HuH-7.5 (cell line): Measurements from ENCODE around the gene TRIM33.
A peak's percentile ranks its signal among the peaks of the same experiment; 100 is the strongest.
"Not testable (repeated sequence)": the region's sequence is repeated elsewhere in the genome, so short reads cannot be mapped to it uniquely, and the experiment has no call there.

Experiments used
- DNase-seq: peaks from one replicate; pipeline ENCODE4 v3.0.0; 2011; ENCODE audit warnings: low spot score

TRIM33 gene

DNA sequence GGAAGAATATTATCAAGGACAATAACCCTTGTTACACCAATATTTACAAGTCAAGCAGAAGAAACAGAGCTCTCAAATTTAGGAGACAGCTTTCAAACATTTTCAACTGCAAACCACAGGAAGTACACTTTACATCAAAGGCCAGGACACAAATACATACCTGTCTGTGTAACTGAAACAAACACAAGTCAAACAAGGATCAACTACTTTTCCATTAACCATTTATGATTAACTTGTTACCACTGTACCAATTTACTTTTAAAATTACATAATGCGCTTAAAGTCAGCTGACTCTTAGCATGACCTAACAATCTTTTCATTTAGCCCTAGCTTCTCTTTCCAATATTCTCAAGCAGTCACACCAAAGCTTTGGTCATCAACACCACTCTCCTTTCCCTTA, 43.5 kb downstream of the TRIM33 start:
- DNase-seq: no peak

DNA sequence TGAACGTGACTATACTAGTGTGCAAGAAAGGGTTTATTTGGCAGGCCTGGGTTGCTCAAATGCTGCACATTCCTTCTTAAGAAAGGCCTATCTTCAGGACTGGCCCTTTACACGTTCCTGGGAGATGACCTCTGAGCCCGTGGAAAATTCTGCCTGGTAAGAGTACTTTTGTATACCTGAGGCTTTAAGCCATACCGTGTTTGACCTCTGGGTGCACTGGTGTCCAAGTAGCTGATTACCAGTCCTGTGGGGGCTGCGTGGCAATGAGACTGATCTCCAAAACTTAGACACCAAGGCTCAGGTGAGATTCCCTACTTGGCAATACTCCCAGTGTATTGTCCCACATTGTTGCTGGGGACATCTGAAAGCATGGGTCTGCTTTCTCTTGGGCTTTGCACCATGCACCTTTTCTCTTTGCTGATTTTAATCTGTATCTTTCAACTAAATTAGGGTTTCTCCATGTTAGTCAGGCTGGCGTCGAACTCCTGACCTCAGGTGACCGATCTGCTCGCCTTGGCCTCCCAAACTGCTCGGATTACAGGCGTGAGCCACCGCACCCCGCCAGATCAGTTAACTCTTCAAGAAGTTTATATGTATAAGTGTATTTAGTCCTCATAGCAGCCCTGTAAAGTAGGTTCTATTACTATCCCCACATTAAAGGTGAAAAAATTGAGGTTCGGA, 44.5 kb downstream of the TRIM33 start:
- no peak for DNase-seq

DNA sequence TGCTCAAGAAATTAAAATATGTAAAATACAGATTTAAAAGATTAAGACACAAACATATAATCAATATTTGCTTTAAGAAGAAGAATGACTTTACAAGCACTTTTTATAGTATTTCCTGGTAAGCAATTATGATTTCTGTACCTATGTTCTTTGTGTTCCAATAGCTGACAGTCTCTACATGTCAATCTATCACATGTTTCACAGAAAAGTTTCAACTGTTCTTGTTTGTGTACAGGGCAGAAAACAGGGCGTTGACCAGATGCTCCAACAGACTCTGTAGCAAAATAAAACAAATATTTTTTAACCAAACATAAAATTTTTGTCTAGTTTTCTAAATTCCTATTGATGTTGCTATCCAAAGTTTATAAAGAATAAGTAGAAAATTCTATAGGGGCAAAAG, 48.0 kb downstream of the TRIM33 start:
- DNase-seq: no peak

DNA sequence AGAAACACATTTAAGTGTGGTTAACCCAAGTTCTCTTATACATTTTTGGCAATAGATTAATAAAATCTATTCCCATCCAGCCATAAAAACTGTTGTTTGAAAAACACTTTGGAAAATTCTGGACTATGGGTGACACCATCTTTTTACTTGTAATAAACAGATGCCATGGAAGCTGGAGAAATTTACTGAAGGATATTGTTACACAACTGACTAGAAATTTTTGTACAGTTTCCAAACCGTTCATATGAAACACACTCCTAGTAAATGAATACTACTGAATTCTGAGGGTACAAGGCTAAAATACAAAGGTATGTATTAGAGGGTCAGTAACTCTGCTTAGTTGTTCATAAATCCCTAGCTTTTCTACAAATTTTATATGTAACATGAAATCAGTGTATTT, 48.7 kb downstream of the TRIM33 start:
- DNase-seq: no peak

DNA sequence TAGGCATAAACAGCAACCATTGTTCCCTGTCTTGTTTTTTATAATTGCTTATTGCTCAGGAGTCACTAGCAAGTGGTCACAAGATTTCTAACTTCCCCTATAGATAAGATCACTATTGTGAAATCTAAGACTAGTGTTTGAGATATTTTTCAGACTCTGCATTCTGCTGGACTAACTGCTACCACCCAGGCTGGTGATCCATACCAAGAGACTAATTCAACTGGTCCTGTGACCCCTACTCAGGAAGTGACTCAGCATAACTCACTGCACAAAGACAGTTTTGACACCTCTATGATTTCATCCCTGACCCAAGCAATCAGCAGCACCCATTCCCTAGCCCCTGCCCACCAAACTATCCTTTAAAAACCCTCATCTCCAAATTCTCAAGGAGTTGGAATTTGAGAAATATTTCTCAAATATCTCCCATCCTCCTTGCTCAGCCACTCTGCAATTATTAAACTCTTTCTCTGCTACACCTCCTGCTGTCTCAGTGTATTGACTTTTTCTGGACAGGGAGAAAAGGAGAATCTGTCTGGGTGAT, 52.7 kb downstream of the TRIM33 start:
- no peak for DNase-seq

DNA sequence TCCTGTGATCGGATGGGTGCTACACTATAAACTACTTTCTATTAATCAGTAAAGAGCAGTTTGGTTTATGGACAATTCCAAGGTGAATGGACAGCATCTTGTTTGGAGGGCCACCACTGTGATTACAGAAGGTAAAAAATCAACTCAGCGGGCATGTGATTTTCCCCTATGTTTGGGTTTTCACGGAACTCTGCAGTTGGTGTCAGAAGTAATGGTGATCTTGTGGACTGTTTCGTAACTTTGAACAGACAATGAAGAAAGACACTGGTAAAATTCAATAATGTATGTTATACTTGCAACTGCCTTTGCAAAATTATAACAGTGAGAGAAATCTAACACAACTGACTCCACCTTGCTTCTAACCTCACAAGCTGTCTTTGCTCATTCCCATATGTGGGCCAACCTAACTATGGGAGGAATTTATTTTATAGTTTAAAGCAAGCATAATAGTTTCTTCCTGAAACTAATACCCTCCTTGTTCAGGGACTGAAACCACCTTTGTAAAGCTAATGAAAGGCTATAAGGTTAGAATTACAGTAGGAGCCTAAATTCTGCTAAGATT, 53.2 kb downstream of the TRIM33 start:
- DNase-seq: no peak

DNA sequence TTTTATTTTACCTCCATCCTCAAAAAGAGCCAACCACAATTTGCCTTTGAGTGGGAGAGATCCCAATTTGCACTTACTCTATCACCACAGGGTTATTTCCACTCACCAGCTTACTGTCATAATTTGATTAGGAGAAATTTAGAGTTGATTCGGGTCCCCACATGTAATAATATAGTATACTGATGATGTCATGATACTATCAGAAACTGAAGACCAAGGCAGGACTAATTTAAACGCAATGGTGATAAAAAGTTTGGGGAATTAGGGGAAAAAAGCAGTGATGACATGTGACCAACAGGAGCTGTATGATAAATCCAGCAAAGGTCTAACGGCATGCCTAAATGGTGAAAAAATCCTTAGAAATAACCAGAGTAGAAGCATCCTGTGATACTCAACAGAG, 54.4 kb downstream of the TRIM33 start:
- no peak for DNase-seq

DNA sequence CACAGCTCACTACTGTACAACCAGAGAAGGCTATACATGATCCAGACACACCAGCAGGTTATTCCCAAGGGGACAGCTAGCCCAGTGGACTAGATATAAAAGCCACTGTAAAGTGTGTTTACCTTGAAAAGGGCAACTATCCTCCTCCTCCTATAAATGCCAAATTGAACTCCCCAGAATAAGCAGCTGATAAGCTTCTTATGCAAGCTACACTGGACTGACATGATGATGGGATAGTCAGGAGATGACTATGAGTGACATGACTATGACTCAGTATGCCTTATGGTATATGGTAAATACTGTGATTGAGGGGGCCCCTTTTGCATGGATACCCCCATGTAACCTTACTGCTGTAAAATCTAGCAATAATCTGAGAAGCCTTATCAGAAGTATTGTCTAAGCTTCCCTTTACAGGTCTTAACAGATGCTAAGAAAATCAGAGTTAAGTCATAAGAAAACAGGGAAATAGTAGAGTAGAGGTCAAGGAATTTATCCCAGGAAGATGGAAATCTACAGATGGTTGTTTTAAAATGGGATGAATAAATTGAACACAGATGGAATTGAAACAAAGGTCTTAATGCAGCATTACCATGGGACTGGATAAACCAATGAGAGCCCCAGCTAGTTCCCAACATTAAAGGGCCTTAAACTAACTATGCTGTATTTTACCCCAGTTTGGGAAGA, 55.8 kb downstream of the TRIM33 start:
- DNase-seq: no peak

DNA sequence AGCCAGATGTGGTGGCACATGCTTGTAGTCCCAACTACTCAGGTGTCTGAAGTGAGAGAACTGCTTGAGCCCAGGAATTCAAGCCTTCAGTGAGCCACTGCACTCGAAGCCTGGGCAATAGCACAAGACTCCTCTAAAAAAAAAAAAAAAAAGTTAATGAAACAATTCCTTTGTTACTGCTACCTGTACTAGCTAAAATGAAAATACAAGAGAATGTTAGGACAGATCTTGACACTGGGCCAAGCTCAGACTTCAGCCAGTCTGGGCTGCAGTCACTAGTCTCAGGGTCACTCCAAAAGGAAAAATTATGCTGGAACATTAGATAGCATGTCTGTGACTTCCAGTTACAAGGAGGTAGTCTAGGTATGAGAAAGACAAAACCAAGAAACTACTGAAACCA, 56.5 kb downstream of the TRIM33 start:
- no peak for DNase-seq

DNA sequence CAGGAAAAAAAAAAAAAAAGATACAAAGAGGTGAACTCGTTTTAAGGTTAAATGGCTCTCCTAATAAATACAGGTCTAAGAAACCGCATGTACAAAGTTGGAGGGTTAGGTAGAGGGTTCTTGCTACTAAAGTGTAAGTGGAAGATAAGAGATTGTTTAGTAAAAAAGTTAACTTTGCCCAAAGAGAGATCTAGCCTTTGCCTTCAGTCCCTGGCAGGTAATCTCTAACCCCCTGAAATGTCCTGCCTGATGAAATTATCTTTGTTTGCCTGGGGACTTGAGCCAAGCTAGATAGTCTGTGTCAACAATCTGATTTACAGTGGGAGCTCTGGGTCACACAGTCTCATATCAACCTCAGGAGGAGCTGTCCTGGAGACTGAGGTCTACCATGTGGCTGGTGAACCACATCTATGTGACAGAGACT, 57.6 kb downstream of the TRIM33 start:
- peak; percentile 23 for DNase-seq

DNA sequence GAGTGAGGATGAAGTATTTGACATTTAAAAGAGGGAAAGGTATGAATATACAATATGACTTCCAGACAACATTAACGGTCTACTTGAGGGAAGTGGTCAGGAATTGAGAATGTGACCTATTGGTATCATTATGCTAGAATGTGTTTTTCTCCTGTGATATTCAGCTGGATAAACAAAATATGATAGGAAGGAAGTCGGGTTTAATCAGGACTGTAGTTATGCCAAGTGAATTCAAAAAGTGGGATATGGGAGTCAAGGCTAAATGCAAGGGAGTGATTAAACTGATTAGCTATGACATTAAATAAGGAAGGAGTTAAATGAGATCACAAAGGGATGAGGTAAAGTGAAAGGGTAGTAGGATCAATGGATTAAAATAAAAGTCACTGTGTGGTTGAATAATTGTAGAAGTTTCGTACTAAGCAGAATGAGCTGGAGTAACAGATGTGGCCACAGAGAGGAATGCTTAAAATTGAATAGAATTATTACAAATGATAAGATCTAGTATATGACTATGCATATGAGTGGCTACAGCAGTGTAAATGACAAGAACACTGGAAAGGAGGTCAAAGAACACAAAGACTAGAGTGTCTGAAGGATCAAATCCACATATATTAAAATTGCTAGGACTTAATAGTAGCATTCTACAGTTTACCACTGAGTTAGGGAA, 62.5 kb downstream of the TRIM33 start:
- DNase-seq: no peak

DNA sequence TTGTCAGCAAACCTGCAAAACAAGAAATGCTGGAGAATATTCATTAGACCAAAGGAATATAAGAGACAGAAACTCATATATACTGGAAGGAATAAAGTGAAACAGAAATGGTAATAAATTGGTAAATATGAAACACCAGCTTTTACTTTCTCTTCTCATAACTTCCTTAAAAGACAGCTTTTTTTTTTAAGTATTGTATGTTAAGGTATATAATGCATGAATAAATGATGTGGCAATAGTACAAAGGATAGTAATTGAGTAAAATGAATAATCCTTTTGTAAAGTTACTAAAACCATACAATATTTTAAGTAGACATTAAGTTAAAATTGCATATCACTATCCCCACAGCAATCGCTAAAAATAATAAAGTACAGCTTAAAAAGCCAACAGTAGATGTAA, 64.8 kb downstream of the TRIM33 start:
- no peak for DNase-seq

DNA sequence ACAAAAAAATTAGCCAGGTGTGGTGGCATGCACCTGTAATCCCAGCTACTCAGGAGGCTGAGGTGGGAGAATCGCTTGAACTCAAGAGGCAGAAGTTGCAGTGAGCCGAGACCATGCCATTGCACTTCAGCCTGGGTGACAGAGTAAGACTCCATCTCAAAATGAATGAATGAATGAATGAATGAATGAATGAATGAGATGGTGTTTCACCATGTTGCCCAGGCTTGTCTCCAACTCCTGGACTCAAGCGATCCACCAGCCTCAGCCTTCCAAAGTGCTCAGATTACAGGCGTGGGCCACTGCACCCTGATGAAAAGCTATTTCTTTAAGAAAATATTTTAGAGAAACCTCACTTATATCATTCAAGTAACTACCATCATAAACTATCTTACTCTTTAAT, 67.8 kb downstream of the TRIM33 start:
- DNase-seq: not testable (repeated sequence)

DNA sequence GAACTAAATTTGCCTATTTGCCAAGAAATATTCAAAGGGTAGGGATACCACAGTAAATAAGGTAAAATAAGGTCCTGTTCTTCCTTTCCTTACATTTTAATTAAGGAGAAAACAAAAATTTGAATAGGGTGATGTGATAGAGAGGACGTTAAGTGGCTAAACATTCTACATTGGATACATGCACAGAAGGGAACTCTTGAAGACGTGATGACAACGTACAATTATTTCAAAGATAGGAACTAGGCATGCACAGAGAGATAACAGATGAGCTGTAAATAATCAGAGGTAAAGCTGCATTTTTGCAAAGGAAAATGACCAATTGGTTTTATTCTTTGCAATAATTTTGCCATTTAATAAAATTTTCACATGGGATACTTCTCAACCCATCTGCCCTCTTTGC, 69.7 kb downstream of the TRIM33 start:
- no peak for DNase-seq

DNA sequence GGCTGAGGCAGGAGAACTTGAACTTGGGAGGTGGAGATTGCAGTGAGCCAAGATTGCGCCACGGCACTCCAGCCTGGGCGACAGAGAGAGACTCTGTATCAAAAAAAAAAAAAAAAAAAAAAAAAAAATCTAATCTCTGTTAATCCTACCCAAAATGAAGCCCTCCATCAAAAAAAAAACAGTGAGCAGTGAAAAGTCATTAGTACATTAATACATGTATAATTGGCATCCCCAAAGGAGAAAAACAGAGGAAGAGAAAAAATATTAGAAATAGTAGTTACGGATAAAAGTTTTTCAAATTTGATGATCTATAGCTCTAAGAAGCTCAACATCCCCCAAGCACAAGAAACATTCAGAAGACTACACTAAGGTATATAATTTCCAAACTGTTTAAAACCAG, 71.6 kb downstream of the TRIM33 start:
- no peak for DNase-seq

DNA sequence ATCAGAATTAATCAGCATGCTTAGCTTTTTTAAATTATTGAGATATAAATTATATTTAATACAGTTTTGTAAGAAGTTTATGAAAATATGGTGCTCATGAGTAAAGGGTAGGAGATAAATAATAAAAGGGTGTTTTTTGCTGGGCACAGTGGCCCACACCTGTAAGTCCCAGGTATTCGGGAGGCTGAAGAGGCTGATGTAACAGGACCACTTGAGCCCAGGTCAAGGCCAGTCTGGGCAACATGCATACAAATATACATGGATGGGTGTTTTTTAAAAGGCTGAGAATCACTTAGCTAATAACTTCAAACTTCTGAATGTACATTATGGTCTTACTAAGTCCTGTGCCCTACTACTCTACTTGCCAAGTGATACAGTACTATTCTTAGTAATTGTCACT, 73.2 kb downstream of the TRIM33 start:
- DNase-seq: no peak

DNA sequence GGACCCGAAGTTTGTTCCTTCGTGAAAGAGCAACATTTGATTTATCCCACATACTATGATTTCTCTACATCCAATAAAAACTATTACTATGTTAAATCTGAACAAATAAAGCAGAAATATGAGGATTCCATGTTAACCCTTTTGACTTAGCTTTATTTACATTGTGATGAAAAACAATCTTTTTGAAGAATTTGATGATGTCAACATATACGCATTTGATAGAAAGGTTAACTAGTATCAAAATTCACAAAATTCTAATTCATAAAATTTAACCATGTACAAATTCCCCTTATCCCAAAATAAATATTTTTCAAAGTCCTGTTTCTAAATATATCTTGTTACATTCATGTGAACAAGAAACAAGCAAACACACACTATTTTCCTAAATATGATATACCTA, 74.2 kb downstream of the TRIM33 start:
- DNase-seq: no peak

DNA sequence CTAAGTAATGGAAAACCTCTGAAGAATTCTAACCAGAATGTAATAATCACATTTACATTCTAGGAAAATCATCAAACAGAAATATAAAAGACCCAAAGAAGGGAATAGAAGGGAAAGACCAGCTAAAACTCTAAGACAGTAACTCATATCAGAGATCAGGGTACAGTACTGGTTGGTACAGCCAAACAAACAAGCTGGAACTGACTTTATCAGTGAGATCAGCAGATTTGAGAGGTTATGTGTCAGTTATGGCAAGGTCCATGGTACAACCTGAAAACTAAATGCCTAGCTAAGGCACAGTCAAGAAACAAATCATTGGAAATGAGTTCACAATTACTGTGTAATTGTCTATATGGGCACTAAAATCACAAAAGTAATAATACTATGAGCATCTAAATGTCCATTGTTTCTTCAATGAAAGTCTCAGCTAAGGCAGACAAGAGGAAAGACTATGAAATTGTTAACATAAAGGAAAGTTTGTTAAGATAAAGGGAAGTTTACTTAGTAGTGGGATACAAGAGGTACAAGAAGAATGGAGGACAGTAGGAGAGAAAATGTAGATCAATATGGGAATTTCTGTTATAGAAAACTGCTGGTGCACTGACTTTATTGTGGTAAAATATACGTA, 75.8 kb downstream of the TRIM33 start:
- DNase-seq: no peak

DNA sequence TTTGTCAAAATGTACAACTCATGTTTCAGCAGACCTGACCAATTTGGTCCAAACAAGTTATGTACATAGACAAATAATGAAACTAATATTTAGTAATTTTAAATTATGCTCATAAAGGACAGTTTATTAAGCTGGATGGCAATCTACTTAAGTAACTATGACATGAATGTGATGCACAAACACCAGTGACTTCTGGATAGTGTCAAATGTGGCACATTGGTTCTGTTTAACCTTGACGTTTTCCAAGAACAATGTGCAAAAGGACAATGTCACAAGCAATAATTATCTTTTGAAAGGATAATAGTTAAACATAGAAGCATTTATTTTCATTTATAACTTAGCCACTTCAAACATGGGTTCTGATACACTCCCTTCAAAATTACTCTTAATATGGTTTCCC, 80.0 kb downstream of the TRIM33 start:
- DNase-seq: no peak

DNA sequence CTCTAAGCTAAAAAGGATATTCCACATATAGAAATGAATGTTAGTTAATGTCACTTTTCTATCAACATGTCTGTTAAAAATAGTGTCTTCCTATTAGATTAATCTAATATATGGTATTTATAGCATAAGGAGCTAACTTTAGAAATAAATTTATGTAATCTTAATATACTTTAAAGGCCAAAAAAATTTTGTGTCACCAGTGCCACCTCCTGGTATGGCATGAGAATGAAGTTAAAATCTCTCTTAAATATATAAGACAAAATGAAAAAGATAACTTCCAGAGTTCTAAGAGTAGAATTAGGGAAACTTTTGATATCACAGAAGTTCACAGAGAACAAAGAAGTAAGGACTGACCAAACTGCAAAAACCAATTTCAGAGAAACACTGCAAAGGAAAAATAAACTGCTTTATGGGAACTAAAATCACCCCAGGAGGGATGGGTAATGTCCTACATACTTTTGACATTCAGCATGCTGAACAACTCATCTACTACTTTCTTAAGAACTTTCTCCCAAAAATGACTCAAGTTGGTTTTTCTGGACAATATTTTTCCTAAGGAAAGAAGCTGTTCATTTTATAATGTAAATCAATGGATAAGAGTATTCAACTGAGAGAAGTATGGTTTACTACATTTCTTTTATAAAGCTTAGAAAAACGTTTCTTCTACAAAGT, 82.8 kb downstream of the TRIM33 start:
- DNase-seq: no peak

DNA sequence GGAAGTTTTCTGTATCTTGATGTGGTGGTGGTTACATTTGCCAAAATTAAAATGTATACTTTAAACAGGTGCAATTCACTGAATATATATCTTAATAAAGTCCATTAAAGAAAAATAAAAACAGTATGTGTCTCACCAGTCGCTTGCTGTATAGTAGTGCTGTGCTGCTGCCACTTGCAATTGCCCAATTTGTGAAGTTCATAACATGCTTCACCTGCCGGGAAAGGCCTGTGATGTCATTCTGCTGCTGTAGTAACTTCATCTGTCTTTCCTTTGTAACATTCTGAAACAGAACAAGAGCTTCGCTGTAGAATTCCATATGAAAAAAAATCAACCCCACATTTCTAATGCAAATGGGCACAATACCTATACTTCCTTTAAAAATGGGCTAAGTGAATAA, 83.4 kb downstream of the TRIM33 start:
- DNase-seq: no peak

DNA sequence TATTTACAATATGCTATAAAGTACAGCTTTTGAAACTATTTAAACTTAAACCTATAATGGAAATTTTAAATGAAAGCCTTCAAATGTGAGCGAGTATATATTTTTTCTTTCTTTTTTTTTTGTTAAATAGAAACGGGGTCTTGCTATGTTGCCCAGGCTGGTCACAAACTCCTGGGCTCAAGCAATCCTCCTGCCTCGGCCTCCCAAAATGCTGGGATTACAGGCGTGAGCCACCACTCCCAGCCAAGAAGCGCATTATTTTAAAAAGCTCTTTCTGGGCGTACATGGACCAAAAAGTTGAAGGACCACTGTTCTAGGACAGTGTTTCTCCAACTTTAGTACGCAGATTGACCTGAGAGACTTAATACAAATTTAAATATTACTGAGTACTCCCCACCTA, 87.5 kb downstream of the TRIM33 start:
- DNase-seq: no peak
